Subcutaneous abdominal adipose tissue (tissue), 5 donors: ENCODE data around the gene IER3.
A peak's percentile ranks its signal among the peaks of the same experiment; 100 is the strongest.
"Not testable (repeated sequence)": the region's sequence is repeated elsewhere in the genome, so short reads cannot be mapped to it uniquely, and the experiment has no call there.

Source experiments
- H3K27ac ChIP-seq: one replicate; pipeline ENCODE4 v1.7.0; 2013; ENCODE audit warnings: low read depth, mild to moderate bottlenecking, inconsistent platforms, low read length, moderate library complexity
- H3K27me3 ChIP-seq, 5 donors: one replicate each; pipeline ENCODE4 v1.7.0; 2013; ENCODE audit warnings: low read length in 5 of 5, inconsistent platforms in 1 of 5; ENCODE audit not compliant: control insufficient read depth in 5 of 5, insufficient read depth in 4 of 5
- H3K36me3 ChIP-seq, 5 donors: one replicate each; pipeline ENCODE4 v1.7.0; 2013; ENCODE audit warnings: low read length in 5 of 5; ENCODE audit not compliant: control insufficient read depth in 5 of 5, insufficient read depth in 5 of 5
- H3K4me1 ChIP-seq, 5 donors: one replicate each; pipeline ENCODE4 v1.7.0; 2013; ENCODE audit warnings: low read length in 5 of 5, mild to moderate bottlenecking in 3 of 5, moderate library complexity in 1 of 5; ENCODE audit not compliant: control insufficient read depth in 5 of 5, insufficient read depth in 5 of 5
- H3K4me3 ChIP-seq, 5 donors: one replicate each; pipeline ENCODE4 v1.7.0; 2013; ENCODE audit warnings: low read length in 5 of 5, low read depth in 1 of 5
- H3K9ac ChIP-seq, 5 donors: one replicate each; pipeline ENCODE4 v1.7.0; 2013; ENCODE audit warnings: low read length in 5 of 5, mild to moderate bottlenecking in 4 of 5, moderate library complexity in 3 of 5
- H3K9me3 ChIP-seq, 5 donors: one replicate each; pipeline ENCODE4 v1.7.0; 2013; ENCODE audit warnings: low read length in 5 of 5; ENCODE audit not compliant: control insufficient read depth in 5 of 5
- donor health status: healthy.
- donor health status: healthy.
- donor health status: healthy.
- donor health status: healthy.
- donor health status: healthy.

Gene IER3

DNA sequence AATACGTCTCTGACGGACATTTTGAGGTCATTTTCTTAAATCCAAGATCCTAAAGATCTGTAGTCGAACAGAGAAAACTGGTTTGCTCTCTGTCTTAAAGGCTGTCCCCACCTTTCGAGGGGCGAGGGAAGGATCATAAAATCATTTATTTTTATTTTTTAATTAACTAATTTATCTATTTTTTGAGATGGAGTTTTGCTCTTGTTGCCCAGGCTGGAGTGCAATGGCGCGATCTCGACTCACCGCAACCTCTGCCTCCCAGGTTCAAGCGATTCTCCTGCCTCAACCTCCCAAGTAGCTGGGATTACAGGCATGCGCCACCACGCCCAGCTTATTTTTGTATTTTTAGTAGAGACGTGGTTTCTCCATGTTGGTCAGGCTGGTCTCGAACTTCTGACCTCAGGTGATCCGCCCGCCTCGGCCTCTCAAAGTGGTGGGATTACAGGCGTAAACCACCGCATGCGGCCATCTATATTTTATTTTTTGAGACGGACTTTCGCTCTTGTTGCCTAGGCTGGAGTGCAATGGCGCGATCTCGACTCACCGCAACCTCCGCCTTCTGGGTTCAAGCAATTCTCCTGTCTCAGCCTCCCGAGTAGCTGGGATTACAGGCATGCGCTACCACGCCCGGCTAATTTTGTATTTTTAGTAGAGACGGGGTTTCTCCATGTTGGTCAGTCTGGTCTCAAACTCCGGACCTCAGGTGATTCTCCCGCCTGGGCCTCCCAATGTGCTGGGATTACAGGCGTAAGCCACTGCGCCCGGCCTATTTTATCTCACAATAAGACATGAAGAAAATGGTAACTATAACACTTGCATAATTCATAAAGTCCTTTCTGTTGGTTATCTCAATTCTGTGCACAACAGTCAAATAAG is 26.3 kb downstream of the IER3 start:
- H3K9ac ChIP-seq, result peak overlapping the region in 1 of 5 donors; percentile 62
- peaks cover 5 to 42% (median 38%) of the 10 kb centered on the region in 5 donors for H3K4me1 ChIP-seq
- H3K27me3 ChIP-seq, H3K9me3 ChIP-seq: not testable (repeated sequence)
- peak overlapping the region; percentile 96 for H3K27ac ChIP-seq
- H3K36me3 ChIP-seq, result peaks cover 13 to 24% (median 22%) of the 10 kb centered on the region in 5 donors
- H3K4me3 ChIP-seq, result peak overlapping the region; percentile 59 to 86 (median 85)

DNA sequence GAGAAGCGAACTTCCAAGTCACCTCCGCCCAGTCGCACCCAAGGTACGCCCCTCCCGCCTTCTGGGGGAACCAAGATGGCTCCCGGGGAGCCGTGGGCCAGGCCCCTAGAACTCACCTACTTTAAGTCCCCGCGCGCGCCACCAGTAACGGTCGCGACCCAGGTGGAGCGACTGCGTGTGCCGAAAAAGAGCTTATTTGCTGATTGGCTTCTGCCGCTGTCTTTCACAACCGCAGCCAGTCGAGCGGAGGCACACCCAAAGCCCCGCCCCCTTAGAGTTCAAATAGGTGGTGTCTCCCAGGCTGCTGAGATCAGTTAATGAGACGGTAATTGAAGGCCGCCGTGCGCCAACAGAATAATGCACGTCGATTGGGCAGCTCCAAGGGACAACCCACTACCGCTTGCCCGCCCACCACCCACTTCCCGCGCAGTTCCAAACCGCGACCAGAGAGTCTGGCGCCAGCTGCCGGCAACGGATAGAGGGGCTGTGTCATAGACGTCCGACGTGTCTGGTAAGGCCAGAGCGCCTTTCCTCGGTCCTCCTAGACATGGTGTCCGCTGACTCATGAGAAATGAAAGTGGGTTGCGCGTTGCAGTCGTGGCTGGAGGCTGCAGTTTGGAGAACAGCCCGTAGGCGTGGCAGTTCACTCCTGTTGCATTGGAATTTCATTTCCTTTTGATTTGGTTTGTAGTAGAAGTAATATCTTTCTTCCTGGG is 27.1 kb downstream of the IER3 start, which contains the start of gene MDC1:
MDC1 (minus strand) TSS at position 153 of the 716 bp plus-strand sequence. CDS start 2,106 bp downstream, outside the sequence.
- Histone ChIP-seq H3K27ac (peak within 1 kb of the TSS; percentile 75), H3K27me3 (no peaks in the 10 kb centered on the region), H3K9ac (peak within 1 kb of the TSS in 4 of 5 donors; percentile 77 to 85 (median 80)), H3K4me3 (peak within 1 kb of the TSS; percentile 83 to 91 (median 85)), H3K36me3 (peaks cover 10 to 27% (median 24%) of the 10 kb centered on the region in 5 donors), H3K9me3 (no peaks in the 10 kb centered on the region), H3K4me1 (peaks cover 3 to 34% (median 32%) of the 10 kb centered on the region in 5 donors)

DNA sequence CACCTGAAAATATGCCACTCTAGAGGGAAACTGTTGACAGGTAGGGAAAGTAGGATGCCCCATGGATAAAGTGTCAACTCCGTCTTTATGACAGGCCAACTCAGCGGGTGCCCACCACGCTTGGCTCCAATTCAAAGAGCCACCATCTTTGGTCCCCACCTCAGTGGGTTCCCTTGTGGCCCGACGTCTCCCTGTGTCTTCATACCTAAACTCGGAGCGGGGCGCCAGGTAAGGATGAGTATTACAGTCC is 27.5 kb downstream of the IER3 start:
- no peaks in the 10 kb centered on the region for H3K9me3 ChIP-seq
- peaks cover 10 to 32% (median 29%) of the 10 kb centered on the region in 5 donors for H3K36me3 ChIP-seq
- peak overlapping the region in 4 of 5 donors; percentile 77 to 85 (median 80) for H3K9ac ChIP-seq
- H3K27me3 ChIP-seq, result no peaks in the 10 kb centered on the region
- H3K4me3 ChIP-seq, result peak overlapping the region; percentile 83 to 91 (median 85)
- peak overlapping the region; percentile 75 for H3K27ac ChIP-seq
- peaks cover 3 to 30% (median 27%) of the 10 kb centered on the region in 5 donors for H3K4me1 ChIP-seq

DNA sequence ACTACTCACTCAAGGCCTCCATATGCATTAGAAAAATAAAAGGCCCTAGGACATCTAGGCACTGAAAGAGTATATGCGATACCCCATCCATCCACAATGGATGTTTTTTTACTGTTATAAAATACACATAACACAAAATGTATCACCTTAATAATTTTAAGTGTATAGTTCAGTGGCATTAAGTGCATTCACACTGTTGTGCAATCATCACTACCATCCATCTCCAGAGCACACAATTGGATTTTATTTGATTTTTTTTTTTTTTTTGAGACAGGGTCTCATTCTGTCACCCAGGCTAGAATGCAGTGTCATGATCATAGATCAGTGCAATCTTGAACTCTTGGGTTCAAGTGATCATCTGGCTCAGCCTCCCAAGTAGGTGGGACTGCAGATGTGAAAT is 30.1 kb downstream of the IER3 start:
- no peaks in the 10 kb centered on the region for H3K9me3 ChIP-seq
- H3K27me3 ChIP-seq, result no peaks in the 10 kb centered on the region
- peaks cover 13 to 57% (median 43%) of the 10 kb centered on the region in 5 donors for H3K36me3 ChIP-seq
- H3K4me3 ChIP-seq, result no peak overlapping the region
- no peak overlapping the region for H3K27ac ChIP-seq
- no peak overlapping the region for H3K9ac ChIP-seq
- H3K4me1 ChIP-seq, result peaks cover 3 to 18% (median 13%) of the 10 kb centered on the region in 5 donors

DNA sequence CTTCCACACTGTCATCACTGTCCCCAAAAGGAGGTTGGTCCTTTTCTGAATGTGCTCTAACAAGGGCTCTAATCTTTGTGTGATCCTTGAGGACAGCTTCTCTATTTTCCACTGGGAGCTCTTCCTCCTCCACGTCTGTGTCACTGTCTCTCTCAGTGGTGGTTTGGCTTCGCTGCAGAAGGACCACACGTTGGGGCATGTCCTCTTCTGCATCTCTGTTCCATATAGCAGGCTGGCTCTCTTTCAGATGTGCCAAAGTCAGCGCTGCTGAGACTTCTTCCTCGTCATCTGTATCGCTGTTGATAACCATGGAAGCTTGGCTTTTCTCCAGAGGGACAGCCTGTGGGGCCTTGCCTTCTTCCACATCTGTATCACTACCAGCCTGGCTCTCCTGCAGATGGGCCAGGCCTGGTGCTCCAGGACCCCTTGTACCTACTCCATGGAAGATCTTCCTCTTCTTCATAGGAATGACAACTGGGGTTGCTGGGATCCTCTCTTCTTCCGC is 31.9 kb downstream of the IER3 start:
- H3K27ac ChIP-seq, result no peak overlapping the region
- H3K4me3 ChIP-seq, result no peak overlapping the region
- H3K27me3 ChIP-seq, result no peaks in the 10 kb centered on the region
- no peak overlapping the region for H3K9ac ChIP-seq
- H3K36me3 ChIP-seq, result peaks cover 16 to 73% (median 51%) of the 10 kb centered on the region in 5 donors
- no peaks in the 10 kb centered on the region for H3K9me3 ChIP-seq
- peaks cover under 1 to 9% (median 7%) of the 10 kb centered on the region in 5 donors for H3K4me1 ChIP-seq

DNA sequence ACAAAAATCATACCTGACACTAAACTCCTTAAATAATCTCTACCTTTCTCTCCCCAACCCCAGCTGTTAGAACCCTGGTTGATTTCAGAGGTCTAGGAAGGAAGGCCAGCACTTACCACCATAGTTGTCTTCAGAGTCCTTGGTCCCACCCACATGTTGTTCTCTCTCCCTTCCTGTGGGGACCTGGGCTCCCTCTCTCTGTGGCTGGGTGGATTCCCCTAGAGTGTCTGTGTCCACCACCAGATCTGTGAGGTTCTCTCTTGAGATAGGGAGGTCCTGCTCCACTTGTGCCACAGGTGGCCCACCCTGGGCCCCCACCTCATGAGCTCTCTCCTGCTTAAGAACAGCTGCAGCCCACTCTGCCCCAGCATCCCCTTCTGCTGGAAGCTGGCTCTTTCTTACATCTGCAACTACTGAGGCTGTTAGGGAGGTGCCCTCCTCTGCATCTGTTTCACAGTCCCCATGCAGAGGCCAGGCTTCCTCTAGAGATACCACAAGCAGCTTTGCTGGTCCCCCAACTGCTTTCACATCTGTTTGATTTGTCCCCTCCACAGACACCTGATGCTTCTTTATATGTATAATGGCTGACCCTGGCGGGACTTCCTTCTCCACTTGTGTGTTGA is 32.5 kb downstream of the IER3 start:
- H3K36me3 ChIP-seq, result peaks cover 16 to 79% (median 58%) of the 10 kb centered on the region in 5 donors
- H3K4me3 ChIP-seq, result no peak overlapping the region
- H3K4me1 ChIP-seq, result peaks cover 0 to 7% (median 6%) of the 10 kb centered on the region in 5 donors
- no peaks in the 10 kb centered on the region for H3K27me3 ChIP-seq
- no peak overlapping the region for H3K27ac ChIP-seq
- no peak overlapping the region for H3K9ac ChIP-seq
- no peaks in the 10 kb centered on the region for H3K9me3 ChIP-seq

DNA sequence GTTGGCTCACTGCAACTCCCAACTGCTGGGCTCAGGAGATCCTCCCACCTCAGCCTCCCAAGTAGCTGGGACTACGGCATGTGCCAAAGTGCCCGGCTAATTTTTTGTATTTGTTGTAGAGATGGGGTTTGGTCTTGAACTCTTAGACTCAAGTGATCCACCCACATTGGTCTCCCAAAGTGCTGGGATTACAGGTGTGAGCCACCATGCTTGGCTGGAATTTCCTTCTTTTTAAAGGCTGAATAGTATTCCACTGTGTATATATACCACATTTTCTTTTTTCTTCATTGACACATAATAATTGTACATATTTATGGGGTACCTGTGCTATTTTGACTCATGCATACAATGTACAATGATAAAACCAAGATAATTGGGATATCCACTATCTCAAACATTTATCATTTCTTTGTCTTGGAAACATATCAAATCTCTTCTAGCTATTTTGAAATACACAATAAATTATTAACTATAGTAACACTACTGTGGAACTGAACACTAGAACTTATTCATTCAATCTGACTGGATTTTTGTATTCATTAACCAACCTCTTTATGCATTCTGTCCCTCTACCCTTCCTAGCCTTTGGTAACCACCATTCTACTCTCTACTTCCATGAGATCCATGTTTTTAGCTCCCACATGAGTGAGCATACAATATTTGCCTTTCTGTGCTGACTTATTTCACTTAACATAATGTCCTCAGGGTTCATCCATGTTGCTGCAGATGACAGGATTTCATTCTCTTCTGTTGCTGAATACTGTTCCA is 35.1 kb downstream of the IER3 start:
- H3K4me3 ChIP-seq, result no peak overlapping the region
- no peak overlapping the region for H3K27ac ChIP-seq
- peaks cover 12 to 90% (median 64%) of the 10 kb centered on the region in 5 donors for H3K36me3 ChIP-seq
- peaks cover 0 to under 1% (median 0%) of the 10 kb centered on the region in 5 donors for H3K4me1 ChIP-seq
- H3K27me3 ChIP-seq, result no peaks in the 10 kb centered on the region
- no peak overlapping the region for H3K9ac ChIP-seq
- no peaks in the 10 kb centered on the region for H3K9me3 ChIP-seq

DNA sequence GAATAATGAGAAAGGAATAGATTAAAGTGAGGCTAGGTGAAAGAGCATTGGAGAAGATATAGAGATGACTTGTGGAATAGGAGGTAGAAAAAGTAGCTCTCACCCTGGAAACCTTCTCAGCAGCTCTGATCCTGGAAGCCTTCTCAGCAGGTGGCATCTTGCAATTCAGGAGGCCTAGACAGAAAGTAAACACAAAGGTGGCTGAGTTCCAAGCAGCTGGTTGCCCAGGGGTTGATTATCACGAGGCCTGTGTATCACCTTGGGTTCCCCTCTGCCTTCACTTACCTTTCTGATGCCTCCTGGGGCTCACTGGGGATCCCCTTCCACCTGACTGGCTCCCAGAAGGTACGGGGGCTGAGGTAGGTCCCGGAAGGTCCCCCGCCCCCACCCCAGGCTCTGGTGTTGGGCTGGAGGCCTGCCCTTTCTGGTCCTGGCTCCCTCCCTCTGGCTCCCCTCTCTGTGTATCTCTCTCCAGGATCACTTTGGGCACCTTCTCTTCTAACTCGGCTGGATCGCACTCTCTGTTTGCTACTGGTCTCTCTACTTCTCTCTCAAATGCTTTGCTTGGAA is 37.0 kb downstream of the IER3 start:
- Histone ChIP-seq H3K36me3 (peaks cover 6 to 85% (median 56%) of the 10 kb centered on the region in 5 donors), H3K27me3 (no peaks in the 10 kb centered on the region)

DNA sequence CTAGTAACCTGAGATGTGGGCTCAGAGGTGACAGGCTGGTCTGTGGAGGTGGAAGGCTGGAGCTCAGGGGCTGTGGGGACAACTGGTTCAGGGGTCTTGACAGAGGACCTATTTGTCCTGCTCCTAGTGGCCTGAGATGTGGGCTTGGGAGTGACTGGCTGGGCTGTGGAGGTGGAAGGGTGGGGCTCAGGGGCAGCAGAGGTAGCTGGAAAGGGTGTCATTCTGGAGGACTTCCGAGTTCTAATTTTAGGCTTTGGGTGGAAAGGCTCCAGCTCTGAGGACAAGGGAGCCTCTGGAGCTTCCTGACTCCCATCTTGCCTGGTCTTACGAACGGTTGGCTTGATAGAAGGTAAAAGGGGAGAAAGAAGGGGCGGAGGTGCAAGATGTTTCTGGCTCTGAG is 38.7 kb downstream of the IER3 start:
- no peaks in the 10 kb centered on the region for H3K9me3 ChIP-seq
- no peaks in the 10 kb centered on the region for H3K27me3 ChIP-seq
- H3K4me3 ChIP-seq, result no peak overlapping the region
- H3K4me1 ChIP-seq, result peaks cover 0 to 11% (median 8%) of the 10 kb centered on the region in 5 donors
- no peak overlapping the region for H3K9ac ChIP-seq
- no peak overlapping the region for H3K27ac ChIP-seq
- peaks cover 6 to 70% (median 42%) of the 10 kb centered on the region in 5 donors for H3K36me3 ChIP-seq

More for the DNA sequence above, 37.0 kb downstream of the IER3 start:
- H3K9ac ChIP-seq, result no peak overlapping the region
- H3K4me3 ChIP-seq, result no peak overlapping the region
- H3K4me1 ChIP-seq, result peaks cover 0 to 11% (median 8%) of the 10 kb centered on the region in 5 donors
- no peaks in the 10 kb centered on the region for H3K9me3 ChIP-seq
- H3K27ac ChIP-seq, result no peak overlapping the region
